Keratinocyte (primary cell): ENCODE results near the gene ANAPC10. TPM values are rescaled to one million over a fixed set of nuclear protein-coding genes. Genes with fewer than 3 reads are reported as not detected.

Experiments used
- DNase-seq: peaks from one replicate; pipeline ENCODE4 v3.0.0-alpha.2; 2011; ENCODE audit warnings: low read depth, missing footprints, low spot score
- FAIRE-seq: peaks from 2 replicates; lab custom pipeline; 2011; peaks lifted over from hg19 to GRCh38; lab: Jason Lieb, UNC
- H2AFZ ChIP-seq: 2 replicates; pipeline ENCODE4 v1.6.0; 2012; ENCODE audit warnings: low read length, control low read depth, inconsistent platforms; ENCODE audit not compliant: control insufficient read depth
- H3K27ac ChIP-seq: 2 replicates; pipeline ENCODE4 v1.5.1; 2011; ENCODE audit warnings: low read length; ENCODE audit not compliant: control insufficient read depth, insufficient read depth
- H3K27me3 ChIP-seq: 3 replicates; pipeline ENCODE4 v1.6.0; 2011; ENCODE audit warnings: low read length; ENCODE audit not compliant: control insufficient read depth, insufficient read depth; ENCODE audit errors: extremely low read depth
- H3K36me3 ChIP-seq, 2 experiments: 2 replicates in 1 of 2; 3 replicates in 1 of 2; pipeline ENCODE4 v1.5.1; 2011; ENCODE audit warnings: low read length in 2 of 2, mild to moderate bottlenecking in 1 of 2; ENCODE audit not compliant: control insufficient read depth in 2 of 2, insufficient read depth in 2 of 2; ENCODE audit errors: extremely low read depth in 1 of 2
- H3K4me1 ChIP-seq: 3 replicates; pipeline ENCODE4 v1.5.1; 2011; ENCODE audit warnings: low read length; ENCODE audit not compliant: control insufficient read depth, insufficient read depth; ENCODE audit errors: extremely low read depth
- H3K4me2 ChIP-seq: 3 replicates; pipeline ENCODE4 v1.6.0; 2011; ENCODE audit warnings: low read depth, low read length; ENCODE audit not compliant: control insufficient read depth, insufficient read depth; ENCODE audit errors: extremely low read depth
- H3K4me3 ChIP-seq, 3 experiments: fragments of 200-600 bp in 1 of 3; sonication (generic) in 1 of 3; 2 replicates in 2 of 3; 3 replicates in 1 of 3; pipeline ENCODE4 v1.5.1; 2011 to 2016; ENCODE audit warnings: low read length in 3 of 3, mild to moderate bottlenecking in 3 of 3, control low read depth in 2 of 3, inconsistent platforms in 1 of 3, low read depth in 1 of 3, mixed read lengths in 1 of 3, mixed run types in 1 of 3, moderate library complexity in 1 of 3; ENCODE audit not compliant: control insufficient read depth in 2 of 3, insufficient read depth in 2 of 3; ENCODE audit errors: extremely low read depth in 1 of 3
- H3K79me2 ChIP-seq: 2 replicates; pipeline ENCODE4 v1.6.0; 2012; ENCODE audit warnings: low read length; ENCODE audit not compliant: control insufficient read depth, insufficient read depth
- H3K9ac ChIP-seq: 3 replicates; pipeline ENCODE4 v1.6.0; 2011; ENCODE audit warnings: low read length; ENCODE audit not compliant: control insufficient read depth, insufficient read depth; ENCODE audit errors: extremely low read depth
- H3K9me1 ChIP-seq: 3 replicates; pipeline ENCODE4 v1.6.0; 2011; ENCODE audit warnings: low read length; ENCODE audit not compliant: control insufficient read depth, insufficient read depth; ENCODE audit errors: extremely low read depth
- H3K9me3 ChIP-seq: 2 replicates; pipeline ENCODE4 v1.5.1; 2012; ENCODE audit warnings: low read depth, low read length; ENCODE audit not compliant: control insufficient read depth
- H4K20me1 ChIP-seq: 3 replicates; pipeline ENCODE4 v1.6.0; 2011; ENCODE audit warnings: low read length; ENCODE audit not compliant: control insufficient read depth, insufficient read depth; ENCODE audit errors: extremely low read depth
- EZH2 ChIP-seq: IDR thresholded peaks from one replicate; pipeline ENCODE4 v1.6.1; 2012; ENCODE audit warnings: inconsistent platforms, mild to moderate bottlenecking, low read length, moderate library complexity
- dilution Hi-C: fragments of 300-500 bp; cut with MboI; formaldehyde crosslinking; loops from one replicate; pipeline ENCODE4 v1.7.0; 2020; ENCODE audit warnings: low sequenced_read_pairs; ENCODE audit not compliant: extremely low pct_ligation_motif_present
- polyA plus RNA-seq, 5 experiments: library from polyadenylated mRNA; depleted of rRNA in 3 of 5; stranded (reverse) in 3 of 5; stranded (forward) in 1 of 5; unstranded in 1 of 5; fragments of >200 nt; gene quantifications; 1 replicate in 1 of 5; 2 replicates in 3 of 5; 3 replicates in 1 of 5; pipeline versions ENCODE4 v1.2.1 to v1.2.3, GENCODE V29; 2011 to 2012; ENCODE audit warnings: missing spikeins in 2 of 5, low read depth in 1 of 5, low replicate concordance in 1 of 5
- TF ChIP-seq, protein P1 (sequence below), 3 experiments: IDR thresholded peaks in 1 of 3; conservative IDR thresholded peaks in 1 of 3; optimal IDR thresholded peaks in 1 of 3; 2 replicates in 2 of 3; 3 replicates in 1 of 3; pipeline versions ENCODE3 to v1.5.1; 2011; ENCODE audit warnings: low read length in 3 of 3, mild to moderate bottlenecking in 3 of 3, moderate library complexity in 2 of 3, control low read depth in 1 of 3, inconsistent platforms in 1 of 3; ENCODE audit not compliant: insufficient read depth in 2 of 3; ENCODE audit errors: extremely low read depth in 1 of 3

The ANAPC10 gene
- polyA plus RNA-seq, 1 donor (not counting 4 experiments of a cell fraction or from before 2014, with no cell fraction given) = 34.3 TPM

DNA sequence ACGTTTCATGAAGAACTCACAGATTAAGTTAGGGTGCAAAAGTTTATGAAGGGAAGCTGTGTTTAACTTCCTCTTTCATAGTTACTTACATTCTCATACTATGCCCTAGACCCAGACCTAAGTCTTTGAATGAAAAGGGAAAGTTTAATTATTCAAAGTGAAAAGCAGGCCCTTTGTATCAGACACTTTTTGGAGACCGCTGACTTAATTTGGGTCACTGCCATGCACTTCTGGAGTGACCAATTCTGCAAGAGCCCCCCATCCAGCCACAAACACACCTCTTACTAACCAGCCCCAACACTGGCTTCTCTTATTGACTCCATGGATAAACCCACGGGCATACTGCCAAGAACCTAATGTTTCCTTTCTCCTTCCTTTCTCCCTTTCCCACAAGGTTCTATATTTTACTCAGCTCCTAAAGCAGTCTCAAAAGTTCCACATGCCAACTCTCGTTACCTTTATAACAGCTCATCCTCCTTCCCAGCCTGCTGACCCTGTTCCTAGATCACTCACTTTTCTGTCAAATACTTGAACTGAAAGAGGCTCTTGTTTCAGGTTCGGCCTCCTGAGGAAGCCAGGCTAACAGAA lies 34.6 kb upstream of the ANAPC10 start:
- H3K4me3 ChIP-seq = no peak overlapping the region
- no peaks in the 10 kb centered on the region for H3K9me3 ChIP-seq
- no peak overlapping the region for H3K27ac ChIP-seq
- dilution Hi-C loops = no loop called here
- no peaks in the 10 kb centered on the region for H4K20me1 ChIP-seq
- TF ChIP-seq, protein P1, sequence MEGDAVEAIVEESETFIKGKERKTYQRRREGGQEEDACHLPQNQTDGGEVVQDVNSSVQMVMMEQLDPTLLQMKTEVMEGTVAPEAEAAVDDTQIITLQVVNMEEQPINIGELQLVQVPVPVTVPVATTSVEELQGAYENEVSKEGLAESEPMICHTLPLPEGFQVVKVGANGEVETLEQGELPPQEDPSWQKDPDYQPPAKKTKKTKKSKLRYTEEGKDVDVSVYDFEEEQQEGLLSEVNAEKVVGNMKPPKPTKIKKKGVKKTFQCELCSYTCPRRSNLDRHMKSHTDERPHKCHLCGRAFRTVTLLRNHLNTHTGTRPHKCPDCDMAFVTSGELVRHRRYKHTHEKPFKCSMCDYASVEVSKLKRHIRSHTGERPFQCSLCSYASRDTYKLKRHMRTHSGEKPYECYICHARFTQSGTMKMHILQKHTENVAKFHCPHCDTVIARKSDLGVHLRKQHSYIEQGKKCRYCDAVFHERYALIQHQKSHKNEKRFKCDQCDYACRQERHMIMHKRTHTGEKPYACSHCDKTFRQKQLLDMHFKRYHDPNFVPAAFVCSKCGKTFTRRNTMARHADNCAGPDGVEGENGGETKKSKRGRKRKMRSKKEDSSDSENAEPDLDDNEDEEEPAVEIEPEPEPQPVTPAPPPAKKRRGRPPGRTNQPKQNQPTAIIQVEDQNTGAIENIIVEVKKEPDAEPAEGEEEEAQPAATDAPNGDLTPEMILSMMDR (optimal IDR thresholded peaks at IDR 0.05 in 1 of 3, IDR thresholded peaks at IDR 0.05 in 1 of 3, conservative IDR thresholded peaks at IDR 0.05 in 1 of 3; ENCODE audit: extremely low read depth in 1 of 3, insufficient read depth in 2 of 3, low read length in 3 of 3) = no peak
- no peak for TF ChIP-seq EZH2
- no peak overlapping the region for H2AFZ ChIP-seq
- H3K79me2 ChIP-seq = no peaks in the 10 kb centered on the region
- H3K4me1 ChIP-seq = no peaks in the 10 kb centered on the region
- H3K9me1 ChIP-seq = no peaks in the 10 kb centered on the region
- H3K4me2 ChIP-seq = no peak overlapping the region
- H3K36me3 ChIP-seq = peaks cover 2 to 10% of the 10 kb centered on the region in 2 experiments
- H3K27me3 ChIP-seq = no peaks in the 10 kb centered on the region
- no peak overlapping the region for H3K9ac ChIP-seq
- FAIRE-seq (no peak), DNase-seq (no peak)

DNA sequence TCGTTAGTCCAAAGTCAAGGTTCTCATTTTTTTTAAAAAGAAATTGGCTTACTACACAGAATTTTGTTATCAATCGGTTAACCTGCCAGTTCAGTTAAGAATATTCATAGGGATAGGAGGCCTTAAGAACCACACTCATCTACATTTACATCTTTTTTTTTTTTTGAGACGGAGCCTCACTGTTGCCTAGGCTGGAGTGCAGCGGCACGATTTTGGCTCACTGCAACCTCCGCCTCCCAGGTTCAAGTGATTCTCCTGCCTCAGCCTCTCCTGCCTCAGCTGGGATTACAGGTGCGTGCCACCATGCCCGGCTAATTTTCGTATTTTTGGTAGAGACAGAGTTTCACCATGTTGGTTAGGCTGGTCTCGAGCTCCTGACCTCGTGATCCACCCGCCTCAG lies 33.9 kb upstream of the ANAPC10 start:
- no peaks in the 10 kb centered on the region for H3K4me1 ChIP-seq
- H3K79me2 ChIP-seq = no peaks in the 10 kb centered on the region
- TF ChIP-seq EZH2 = no peak
- TF ChIP-seq, protein P1 (optimal IDR thresholded peaks at IDR 0.05 in 1 of 3, IDR thresholded peaks at IDR 0.05 in 1 of 3, conservative IDR thresholded peaks at IDR 0.05 in 1 of 3; ENCODE audit: extremely low read depth in 1 of 3, insufficient read depth in 2 of 3, low read length in 3 of 3) = no peak
- no peaks in the 10 kb centered on the region for H3K27me3 ChIP-seq
- no peak overlapping the region for H2AFZ ChIP-seq
- H3K9me3 ChIP-seq = no peaks in the 10 kb centered on the region
- peaks cover 2 to 12% of the 10 kb centered on the region in 2 experiments for H3K36me3 ChIP-seq
- dilution Hi-C loops = no loop called here
- DNase-seq = no peak
- H3K4me2 ChIP-seq = no peak overlapping the region
- H4K20me1 ChIP-seq = no peaks in the 10 kb centered on the region
- H3K9me1 ChIP-seq = no peaks in the 10 kb centered on the region
- H3K27ac ChIP-seq = no peak overlapping the region
- no peak overlapping the region for H3K4me3 ChIP-seq
- no peak for FAIRE-seq
- H3K9ac ChIP-seq = no peak overlapping the region
